Measurements from ENCODE around the gene RIOK2.

The RIOK2 gene

DNA sequence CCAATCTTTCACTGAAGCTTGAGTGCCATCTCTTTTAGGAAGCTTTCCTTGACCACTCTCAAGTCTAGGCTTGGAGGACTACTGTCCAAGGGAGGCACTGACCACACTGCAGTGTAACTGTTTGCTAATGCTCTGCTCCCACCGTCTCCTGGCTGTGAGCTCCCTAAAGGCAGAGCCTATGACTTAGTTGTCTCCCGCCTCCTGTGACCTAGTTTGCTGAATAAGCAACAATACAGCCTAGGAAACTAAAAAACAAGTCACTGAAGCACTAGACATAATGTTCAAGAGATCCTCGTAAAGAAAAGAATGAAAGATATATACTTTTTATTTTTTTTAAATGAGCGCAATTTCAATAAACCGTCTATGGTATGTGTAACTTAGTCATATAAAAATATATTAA is 72.0 kb downstream of the RIOK2 start:
- no peak overlapping the region for H3K4me3 ChIP-seq (replicated peaks; ENCODE audit: insufficient read depth, low read length)
- no peak for DNase-seq (ENCODE audit: low read depth in 1 of 2, low spot score in 1 of 2)

More for the DNA sequence above, 72.0 kb downstream of the RIOK2 start:
- Histone ChIP-seq H3K27me3 (ENCODE audit: insufficient read depth, poor library complexity, severe bottlenecking) (no peaks in the 10 kb centered on the region), H3K27ac (replicated peaks) (no peak overlapping the region)
- TF ChIP-seq POLR2AphosphoS5 (IDR thresholded peaks at IDR 0.05; ENCODE audit: low read depth) (no peak), GABPA (IDR thresholded peaks at IDR 0.05; ENCODE audit: low read depth) (no peak), SPI1 (IDR thresholded peaks at IDR 0.05; ENCODE audit: borderline replicate concordance, low read depth) (no peak)
- TF ChIP-seq, protein P1, sequence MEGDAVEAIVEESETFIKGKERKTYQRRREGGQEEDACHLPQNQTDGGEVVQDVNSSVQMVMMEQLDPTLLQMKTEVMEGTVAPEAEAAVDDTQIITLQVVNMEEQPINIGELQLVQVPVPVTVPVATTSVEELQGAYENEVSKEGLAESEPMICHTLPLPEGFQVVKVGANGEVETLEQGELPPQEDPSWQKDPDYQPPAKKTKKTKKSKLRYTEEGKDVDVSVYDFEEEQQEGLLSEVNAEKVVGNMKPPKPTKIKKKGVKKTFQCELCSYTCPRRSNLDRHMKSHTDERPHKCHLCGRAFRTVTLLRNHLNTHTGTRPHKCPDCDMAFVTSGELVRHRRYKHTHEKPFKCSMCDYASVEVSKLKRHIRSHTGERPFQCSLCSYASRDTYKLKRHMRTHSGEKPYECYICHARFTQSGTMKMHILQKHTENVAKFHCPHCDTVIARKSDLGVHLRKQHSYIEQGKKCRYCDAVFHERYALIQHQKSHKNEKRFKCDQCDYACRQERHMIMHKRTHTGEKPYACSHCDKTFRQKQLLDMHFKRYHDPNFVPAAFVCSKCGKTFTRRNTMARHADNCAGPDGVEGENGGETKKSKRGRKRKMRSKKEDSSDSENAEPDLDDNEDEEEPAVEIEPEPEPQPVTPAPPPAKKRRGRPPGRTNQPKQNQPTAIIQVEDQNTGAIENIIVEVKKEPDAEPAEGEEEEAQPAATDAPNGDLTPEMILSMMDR (IDR thresholded peaks at IDR 0.05; ENCODE audit: insufficient read depth, low read length): no peak
- TF ChIP-seq, protein P2, sequence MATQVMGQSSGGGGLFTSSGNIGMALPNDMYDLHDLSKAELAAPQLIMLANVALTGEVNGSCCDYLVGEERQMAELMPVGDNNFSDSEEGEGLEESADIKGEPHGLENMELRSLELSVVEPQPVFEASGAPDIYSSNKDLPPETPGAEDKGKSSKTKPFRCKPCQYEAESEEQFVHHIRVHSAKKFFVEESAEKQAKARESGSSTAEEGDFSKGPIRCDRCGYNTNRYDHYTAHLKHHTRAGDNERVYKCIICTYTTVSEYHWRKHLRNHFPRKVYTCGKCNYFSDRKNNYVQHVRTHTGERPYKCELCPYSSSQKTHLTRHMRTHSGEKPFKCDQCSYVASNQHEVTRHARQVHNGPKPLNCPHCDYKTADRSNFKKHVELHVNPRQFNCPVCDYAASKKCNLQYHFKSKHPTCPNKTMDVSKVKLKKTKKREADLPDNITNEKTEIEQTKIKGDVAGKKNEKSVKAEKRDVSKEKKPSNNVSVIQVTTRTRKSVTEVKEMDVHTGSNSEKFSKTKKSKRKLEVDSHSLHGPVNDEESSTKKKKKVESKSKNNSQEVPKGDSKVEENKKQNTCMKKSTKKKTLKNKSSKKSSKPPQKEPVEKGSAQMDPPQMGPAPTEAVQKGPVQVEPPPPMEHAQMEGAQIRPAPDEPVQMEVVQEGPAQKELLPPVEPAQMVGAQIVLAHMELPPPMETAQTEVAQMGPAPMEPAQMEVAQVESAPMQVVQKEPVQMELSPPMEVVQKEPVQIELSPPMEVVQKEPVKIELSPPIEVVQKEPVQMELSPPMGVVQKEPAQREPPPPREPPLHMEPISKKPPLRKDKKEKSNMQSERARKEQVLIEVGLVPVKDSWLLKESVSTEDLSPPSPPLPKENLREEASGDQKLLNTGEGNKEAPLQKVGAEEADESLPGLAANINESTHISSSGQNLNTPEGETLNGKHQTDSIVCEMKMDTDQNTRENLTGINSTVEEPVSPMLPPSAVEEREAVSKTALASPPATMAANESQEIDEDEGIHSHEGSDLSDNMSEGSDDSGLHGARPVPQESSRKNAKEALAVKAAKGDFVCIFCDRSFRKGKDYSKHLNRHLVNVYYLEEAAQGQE (IDR thresholded peaks at IDR 0.05; ENCODE audit: insufficient replicate concordance, low read depth): no peak
